ENCODE results near the gene ZSCAN12. TPM values are rescaled to one million over a fixed set of nuclear protein-coding genes. Genes with fewer than 3 reads are reported as not detected.

ZSCAN12 gene
- total and polyA plus RNA-seq, 2 experiments from 2014 or later: 2.0 to 7.3 TPM

GRCh38 chr6:28401172-28401571 lies 1.6 kb upstream of the ZSCAN12 start:
- ATAC-seq: no peak
- H3K36me3 Mint-ChIP-seq (ENCODE audit: low read depth): peaks cover 24% of the 10 kb centered on the region

GRCh38 chr6:28400122-28400451 lies 540 bp upstream of the ZSCAN12 start:
- ATAC-seq (no peak), DNase-seq (ENCODE audit: low spot score) (no peak)
- Histone ChIP-seq H3K4me3 (peak overlapping the region; percentile 76), H3K27me3 (ENCODE audit: insufficient read depth) (peaks cover 29% of the 10 kb centered on the region), H4K20me1 (replicated peaks; ENCODE audit: insufficient read depth) (peaks cover 14% of the 10 kb centered on the region), H3K4me1 (ENCODE audit: insufficient read depth) (0 out of 2 replicates have a peak, but pooled peaks cover 5% of the 10 kb centered on the region), H2AFZ (peak overlapping the region; percentile 66), H3F3A (replicated peaks; ENCODE audit: low read depth) (no peaks in the 10 kb centered on the region), H3K27ac (ENCODE audit: low read depth) (peak overlapping the region; percentile 17; the same call in 1 of the 2 replicates), H3K4me2 (peak overlapping the region; percentile 81), H3K79me2 (replicated peaks; ENCODE audit: insufficient read depth) (peaks cover 30% of the 10 kb centered on the region), H3K9me2 (ENCODE audit: insufficient read depth) (no peaks in the 10 kb centered on the region), H3K36me3 (ENCODE audit: insufficient read depth) (peaks cover 7% of the 10 kb centered on the region)
- peaks cover 9% of the 10 kb centered on the region for H3K27me3 Mint-ChIP-seq (ENCODE audit: insufficient read depth, low read depth, poor library complexity)
- H3K9me3 Mint-ChIP-seq: no peaks in the 10 kb centered on the region
- peak overlapping the region; percentile 97 for H3K4me3 Mint-ChIP-seq
- peaks cover 16% of the 10 kb centered on the region for H3K4me1 Mint-ChIP-seq
- H3K27ac Mint-ChIP-seq: peak overlapping the region; percentile 94
- H3K36me3 Mint-ChIP-seq (ENCODE audit: low read depth): peaks cover 33% of the 10 kb centered on the region
- TF ChIP-seq STAT1 (IDR thresholded peaks at IDR 0.05; ENCODE audit: unreplicated experiment) (no peak), ZNF462 (CRISPR knock-in tag; IDR thresholded peaks at IDR 0.05) (no peak), JUNB (IDR thresholded peaks at IDR 0.05; ENCODE audit: unreplicated experiment) (no peak), REST (IDR thresholded peaks at IDR 0.05; ENCODE audit: unreplicated experiment) (no peak), CREB1 (CRISPR knock-in tag; IDR thresholded peaks at IDR 0.05; ENCODE audit: low read depth) (no peak), ZNF114 (CRISPR knock-in tag; IDR thresholded peaks at IDR 0.05) (no peak), ETS1 (IDR thresholded peaks at IDR 0.05) (no peak), EZH2phosphoT487 (IDR thresholded peaks at IDR 0.05; ENCODE audit: unreplicated experiment) (no peak), NANOG (IDR thresholded peaks at IDR 0.05; ENCODE audit: borderline replicate concordance) (no peak), EZH2 (IDR thresholded peaks at IDR 0.05; ENCODE audit: low read depth, unreplicated experiment) (no peak)

More at GRCh38 chr6:28401172-28401571, 1.6 kb upstream of the ZSCAN12 start:
- Mint-ChIP-seq H3K27ac (no peak overlapping the region), H3K27me3 (ENCODE audit: insufficient read depth, low read depth, poor library complexity) (peaks cover 8% of the 10 kb centered on the region), H3K4me1 (peaks cover 12% of the 10 kb centered on the region), H3K4me3 (peak overlapping the region; percentile 48; the same call in 2 of the 3 replicates), H3K9me3 (no peaks in the 10 kb centered on the region)
- no peak for DNase-seq (ENCODE audit: low spot score)
- Histone ChIP-seq H3K4me3 (no peak overlapping the region), H3K79me2 (replicated peaks; ENCODE audit: insufficient read depth) (peaks cover 19% of the 10 kb centered on the region), H2AFZ (no peak overlapping the region), H3K27me3 (ENCODE audit: insufficient read depth) (peaks cover 29% of the 10 kb centered on the region), H3K9me2 (ENCODE audit: insufficient read depth) (no peaks in the 10 kb centered on the region), H3F3A (replicated peaks; ENCODE audit: low read depth) (no peaks in the 10 kb centered on the region), H3K4me1 (ENCODE audit: insufficient read depth) (0 out of 2 replicates have a peak, but pooled peaks cover 5% of the 10 kb centered on the region), H4K20me1 (replicated peaks; ENCODE audit: insufficient read depth) (peaks cover 7% of the 10 kb centered on the region), H3K36me3 (ENCODE audit: insufficient read depth) (peaks cover 7% of the 10 kb centered on the region), H3K4me2 (no peak overlapping the region), H3K27ac (ENCODE audit: low read depth) (no peak overlapping the region)
- TF ChIP-seq CREB1 (CRISPR knock-in tag; IDR thresholded peaks at IDR 0.05; ENCODE audit: low read depth): no peak

Measured in GM23338 (cell line).